Measurements from ENCODE around the gene PAX5. TPM values are rescaled to one million over a fixed set of nuclear protein-coding genes. Genes with fewer than 3 reads are reported as not detected.
"Not testable (repeated sequence)": the region's sequence is repeated elsewhere in the genome, so short reads cannot be mapped to it uniquely, and the experiment has no call there.

Gene PAX5
- total and polyA plus RNA-seq, 9 donors = 0.02 to 0.28 (median 0.05) TPM; not detected in 6

DNA sequence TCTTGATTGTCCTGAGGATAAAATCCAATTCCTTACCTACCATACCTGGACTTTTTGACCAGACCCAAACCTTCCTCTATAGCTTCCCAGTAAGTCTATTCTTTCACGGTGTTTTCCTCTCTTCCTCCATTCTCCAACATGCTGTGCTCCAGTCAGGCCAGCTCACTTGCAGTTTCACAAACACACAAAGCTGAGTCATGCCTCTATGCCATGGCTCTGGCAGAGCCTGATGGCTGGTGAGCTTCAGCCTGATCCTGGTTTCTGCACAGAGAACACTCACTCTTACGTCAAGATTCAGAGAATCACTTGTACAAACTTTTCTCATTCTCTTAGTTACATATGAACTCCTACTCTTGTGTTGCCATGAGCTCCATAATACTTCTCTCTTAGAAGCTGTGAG lies 27.7 kb upstream of the PAX5 start:
- Histone ChIP-seq H3K27ac (no peak overlapping the region), H3K4me1 (ENCODE audit: insufficient read depth) (no peaks in the 10 kb centered on the region), H3K9me3 (no peaks in the 10 kb centered on the region), H3K27me3 (no peaks in the 10 kb centered on the region), H3K4me3 (no peak overlapping the region), H3K36me3 (no peaks in the 10 kb centered on the region)
- TF ChIP-seq EP300 (IDR thresholded peaks at IDR 0.05) (no peak), POLR2A (IDR thresholded peaks at IDR 0.05) (no peak)
- TF ChIP-seq, protein P1, sequence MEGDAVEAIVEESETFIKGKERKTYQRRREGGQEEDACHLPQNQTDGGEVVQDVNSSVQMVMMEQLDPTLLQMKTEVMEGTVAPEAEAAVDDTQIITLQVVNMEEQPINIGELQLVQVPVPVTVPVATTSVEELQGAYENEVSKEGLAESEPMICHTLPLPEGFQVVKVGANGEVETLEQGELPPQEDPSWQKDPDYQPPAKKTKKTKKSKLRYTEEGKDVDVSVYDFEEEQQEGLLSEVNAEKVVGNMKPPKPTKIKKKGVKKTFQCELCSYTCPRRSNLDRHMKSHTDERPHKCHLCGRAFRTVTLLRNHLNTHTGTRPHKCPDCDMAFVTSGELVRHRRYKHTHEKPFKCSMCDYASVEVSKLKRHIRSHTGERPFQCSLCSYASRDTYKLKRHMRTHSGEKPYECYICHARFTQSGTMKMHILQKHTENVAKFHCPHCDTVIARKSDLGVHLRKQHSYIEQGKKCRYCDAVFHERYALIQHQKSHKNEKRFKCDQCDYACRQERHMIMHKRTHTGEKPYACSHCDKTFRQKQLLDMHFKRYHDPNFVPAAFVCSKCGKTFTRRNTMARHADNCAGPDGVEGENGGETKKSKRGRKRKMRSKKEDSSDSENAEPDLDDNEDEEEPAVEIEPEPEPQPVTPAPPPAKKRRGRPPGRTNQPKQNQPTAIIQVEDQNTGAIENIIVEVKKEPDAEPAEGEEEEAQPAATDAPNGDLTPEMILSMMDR (IDR thresholded peaks at IDR 0.05) = no peak
- intact Hi-C loops (cut with DNase I) = loop anchor here in 1 of 4 donors (10.0 kb wide), 1 partner anchor 57 kb away; no protein-coding TSS in a partner anchor
- no peak for DNase-seq
- WGBS, 3 donors = 76 to 91% (median 84%) methylated on average over 2 of the region's 2 CpGs

DNA sequence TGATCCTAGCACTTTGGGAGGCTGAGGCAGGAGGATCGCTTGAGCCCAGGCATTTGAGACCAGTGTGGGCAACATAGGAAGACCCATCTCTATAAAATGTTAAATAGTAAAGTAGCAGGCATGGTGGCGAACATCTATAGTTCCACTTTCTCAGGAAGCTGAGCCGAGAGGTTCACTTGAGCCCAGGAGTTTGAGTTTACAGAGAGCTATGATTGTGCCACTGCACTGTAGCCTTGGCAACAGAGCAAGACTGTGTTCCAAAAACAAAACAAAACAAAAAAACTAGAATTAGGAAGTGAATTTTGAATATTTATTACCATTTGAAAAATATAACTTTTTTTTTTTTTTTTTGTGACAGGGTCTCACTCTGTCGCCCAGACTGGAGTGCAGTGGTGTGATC lies 26.8 kb upstream of the PAX5 start:
- Histone ChIP-seq H3K9me3 (no peaks in the 10 kb centered on the region), H3K27ac (no peak overlapping the region), H3K27me3 (no peaks in the 10 kb centered on the region), H3K4me1 (ENCODE audit: insufficient read depth) (no peaks in the 10 kb centered on the region), H3K36me3 (no peaks in the 10 kb centered on the region), H3K4me3 (no peak overlapping the region)
- DNase-seq = no peak
- intact Hi-C loops (cut with DNase I) = loop anchor here in 1 of 4 donors (10.0 kb wide), 1 partner anchor 56 kb away; no protein-coding TSS in a partner anchor
- no peak for TF ChIP-seq POLR2A (IDR thresholded peaks at IDR 0.05)
- 79 to 81% (median 80%) methylated on average over 4 of the region's 4 CpGs for WGBS, 3 donors

DNA sequence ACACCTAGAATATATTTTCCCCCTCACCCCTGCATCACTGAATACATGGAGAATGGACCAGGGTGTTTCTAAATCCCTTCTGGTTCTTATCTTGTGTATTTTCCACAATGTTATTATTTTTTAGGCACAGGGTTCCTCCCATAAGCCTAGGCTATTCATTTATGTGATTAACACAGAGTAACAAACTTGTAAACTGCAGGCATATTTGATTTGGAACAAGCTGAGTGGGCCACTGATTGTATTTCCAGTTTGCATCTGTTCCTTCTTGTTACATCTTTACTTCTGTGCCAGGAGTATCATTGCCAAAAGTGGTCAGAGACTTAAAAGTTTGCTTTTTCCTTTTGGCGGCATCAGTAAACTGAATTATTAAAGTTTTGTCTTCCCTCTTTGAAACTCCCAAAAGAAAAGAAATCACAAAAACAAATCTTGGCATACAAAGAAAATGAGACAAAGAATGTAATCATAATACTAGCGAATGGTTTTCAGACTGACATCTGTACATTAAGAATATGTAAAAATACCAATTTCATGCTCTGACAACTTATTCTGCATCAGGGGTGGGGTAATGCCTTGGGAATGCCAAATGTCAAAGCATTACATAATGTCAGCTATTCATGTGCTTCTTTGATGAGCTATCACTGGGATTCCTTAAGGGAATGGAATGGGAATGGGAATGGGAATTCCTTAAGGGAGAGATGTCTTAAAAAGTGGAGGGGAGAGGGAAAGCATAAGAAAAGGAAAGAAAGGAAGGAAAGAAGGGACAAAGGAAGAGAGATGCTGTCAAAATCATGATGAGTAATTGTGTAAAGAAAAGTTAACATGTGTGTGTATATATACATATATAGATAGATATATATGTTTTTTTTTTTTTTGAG lies 22.2 kb upstream of the PAX5 start:
- Histone ChIP-seq H3K27ac (no peak overlapping the region), H3K9me3 (no peaks in the 10 kb centered on the region), H3K36me3 (no peaks in the 10 kb centered on the region), H3K27me3 (no peaks in the 10 kb centered on the region), H3K4me3 (no peak overlapping the region), H3K4me1 (ENCODE audit: insufficient read depth) (no peaks in the 10 kb centered on the region)
- WGBS, 3 donors = 55 to 60% (median 56%) methylated on average over 2 of the region's 2 CpGs
- TF ChIP-seq, protein P1 (IDR thresholded peaks at IDR 0.05) = no peak
- TF ChIP-seq POLR2A (IDR thresholded peaks at IDR 0.05) = no peak
- TF ChIP-seq EP300 (IDR thresholded peaks at IDR 0.05) = no peak
- DNase-seq = no peak
- intact Hi-C loops (cut with DNase I) = no loop called here

DNA sequence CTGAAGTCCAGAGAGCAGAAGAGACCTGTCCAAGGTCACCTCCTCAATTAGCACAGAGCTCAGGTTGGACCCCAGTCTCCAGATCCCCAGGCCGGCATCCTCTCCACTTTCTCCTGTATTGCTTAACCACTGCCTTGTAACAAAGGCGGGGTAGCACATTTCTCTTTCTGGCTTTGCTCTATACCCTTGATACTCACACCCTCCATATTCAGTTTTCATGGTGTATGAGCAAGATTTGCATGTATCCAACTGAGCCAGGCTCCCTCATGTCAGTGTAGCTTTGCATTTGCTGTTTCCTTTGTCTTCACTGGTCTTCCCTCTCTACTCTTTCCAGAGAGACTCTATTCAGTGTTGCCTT lies 20.3 kb upstream of the PAX5 start:
- WGBS, 3 donors = 33 to 41% (median 35%) methylated on average over 2 of the region's 2 CpGs
- not testable (repeated sequence) for DNase-seq; H3K27ac ChIP-seq; H3K9me3 ChIP-seq; H3K4me1 ChIP-seq (ENCODE audit: insufficient read depth); H3K4me3 ChIP-seq; H3K36me3 ChIP-seq; H3K27me3 ChIP-seq
- intact Hi-C loops (cut with DNase I) = loop anchor here in 1 of 4 donors (5.0 kb wide), 1 partner anchor 62 kb away; no protein-coding TSS in a partner anchor

DNA sequence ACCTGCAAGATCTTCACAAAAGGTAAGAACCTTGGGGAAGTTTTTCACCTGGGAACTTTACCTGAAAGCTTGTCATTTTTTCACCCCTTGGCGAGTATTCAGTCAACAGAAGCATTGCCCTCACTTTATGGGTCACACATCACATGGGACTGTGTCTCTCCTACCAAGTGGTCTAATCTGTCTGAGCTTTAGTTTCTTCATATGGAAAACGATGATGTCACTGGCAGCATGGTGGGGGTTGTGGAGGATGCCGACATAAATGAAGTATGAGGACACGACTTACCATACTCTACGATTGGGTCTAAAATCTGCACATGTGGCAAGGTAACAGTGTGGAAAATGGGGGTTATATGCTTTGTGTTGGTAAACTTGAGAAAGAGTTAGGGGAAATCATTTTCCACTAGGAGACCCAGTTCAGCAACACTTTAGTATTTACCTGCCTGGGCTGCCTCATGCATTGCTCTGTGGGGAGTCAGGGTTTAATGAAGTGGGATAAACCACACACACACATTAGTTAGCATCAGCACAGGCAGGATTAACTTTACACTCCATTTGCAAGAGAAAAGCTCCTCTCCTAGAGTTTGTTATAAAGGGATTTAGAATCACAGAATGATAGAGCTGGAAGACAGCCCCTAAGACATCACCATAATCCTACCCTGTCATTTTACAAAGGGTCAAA lies 19.8 kb upstream of the PAX5 start:
- intact Hi-C loops (cut with DNase I) = loop anchor here in 1 of 4 donors (5.0 kb wide), 1 partner anchor 62 kb away; no protein-coding TSS in a partner anchor
- Histone ChIP-seq H3K36me3 (no peaks in the 10 kb centered on the region), H3K27ac (no peak overlapping the region), H3K27me3 (no peaks in the 10 kb centered on the region), H3K4me1 (ENCODE audit: insufficient read depth) (no peaks in the 10 kb centered on the region), H3K9me3 (no peaks in the 10 kb centered on the region), H3K4me3 (no peak overlapping the region)
- DNase-seq = no peak
- WGBS, 3 donors = 39 to 52% (median 44%) methylated on average over 5 of the region's 5 CpGs
- TF ChIP-seq EP300 (IDR thresholded peaks at IDR 0.05) (no peak), POLR2A (IDR thresholded peaks at IDR 0.05) (no peak)
- TF ChIP-seq, protein P1 (IDR thresholded peaks at IDR 0.05) = no peak

Measured in ovary (tissue), 9 donors.